Stimulated activated CD4-positive, alpha-beta T cell treated with anti-CD3 and anti-CD28 coated beads, Interleukin-12 subunit alpha, Interleukin-12 subunit beta, amount 100 ng/mL, for 4 hours (primary cell): ENCODE measurements around the gene NETO1.

Experiments used
- DNase-seq: peaks from one replicate; pipeline ENCODE4 v3.0.0-alpha.2; 2020

The NETO1 gene, protein sequence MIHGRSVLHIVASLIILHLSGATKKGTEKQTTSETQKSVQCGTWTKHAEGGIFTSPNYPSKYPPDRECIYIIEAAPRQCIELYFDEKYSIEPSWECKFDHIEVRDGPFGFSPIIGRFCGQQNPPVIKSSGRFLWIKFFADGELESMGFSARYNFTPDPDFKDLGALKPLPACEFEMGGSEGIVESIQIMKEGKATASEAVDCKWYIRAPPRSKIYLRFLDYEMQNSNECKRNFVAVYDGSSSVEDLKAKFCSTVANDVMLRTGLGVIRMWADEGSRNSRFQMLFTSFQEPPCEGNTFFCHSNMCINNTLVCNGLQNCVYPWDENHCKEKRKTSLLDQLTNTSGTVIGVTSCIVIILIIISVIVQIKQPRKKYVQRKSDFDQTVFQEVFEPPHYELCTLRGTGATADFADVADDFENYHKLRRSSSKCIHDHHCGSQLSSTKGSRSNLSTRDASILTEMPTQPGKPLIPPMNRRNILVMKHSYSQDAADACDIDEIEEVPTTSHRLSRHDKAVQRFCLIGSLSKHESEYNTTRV

DNA sequence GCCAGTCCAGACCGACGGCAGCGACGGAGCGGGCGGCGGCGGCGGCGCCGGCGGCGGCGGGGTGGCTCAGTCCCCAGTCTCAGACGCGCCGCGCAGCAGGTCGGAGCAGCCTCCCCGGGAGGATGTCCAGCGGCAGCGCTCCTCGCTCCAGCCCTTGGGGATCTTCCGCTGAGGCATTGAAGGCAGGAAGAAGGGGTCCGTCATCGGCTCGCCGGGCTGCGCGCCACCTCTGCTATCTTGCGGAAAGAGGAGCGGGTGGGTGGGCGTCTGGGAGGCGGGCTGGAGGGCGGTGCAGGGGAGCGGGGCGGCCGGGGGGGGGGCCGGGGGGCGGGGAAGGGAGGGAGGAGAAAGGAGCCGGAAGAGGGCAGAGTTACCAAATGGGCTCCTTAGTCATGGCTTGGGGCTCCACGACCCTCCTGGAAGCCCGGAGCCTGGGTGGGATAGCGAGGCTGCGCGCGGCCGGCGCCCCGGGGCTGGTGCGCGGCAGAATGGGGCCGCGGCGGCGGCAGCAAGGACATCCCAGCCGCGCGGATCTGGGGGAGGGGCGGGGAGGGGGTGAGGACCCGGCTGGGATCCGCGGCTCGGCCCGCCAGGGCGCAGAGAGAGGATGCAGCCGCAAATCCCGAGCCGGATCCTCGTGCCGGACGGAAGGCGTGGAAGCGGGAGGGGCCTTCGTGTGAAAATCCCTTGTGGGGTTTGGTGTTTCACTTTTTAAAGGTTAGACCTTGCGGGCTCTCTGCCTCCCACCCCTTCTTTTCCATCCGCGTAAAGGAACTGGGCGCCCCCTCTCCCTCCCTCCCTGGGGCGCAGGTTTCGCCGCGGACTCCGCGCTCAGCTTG, at the start of gene NETO1:
Gene NETO1, minus strand, starts transcription at position 242 of the 839 bp plus-strand sequence. CDS start 696 bp downstream, outside the sequence.
- no peak for DNase-seq

DNA sequence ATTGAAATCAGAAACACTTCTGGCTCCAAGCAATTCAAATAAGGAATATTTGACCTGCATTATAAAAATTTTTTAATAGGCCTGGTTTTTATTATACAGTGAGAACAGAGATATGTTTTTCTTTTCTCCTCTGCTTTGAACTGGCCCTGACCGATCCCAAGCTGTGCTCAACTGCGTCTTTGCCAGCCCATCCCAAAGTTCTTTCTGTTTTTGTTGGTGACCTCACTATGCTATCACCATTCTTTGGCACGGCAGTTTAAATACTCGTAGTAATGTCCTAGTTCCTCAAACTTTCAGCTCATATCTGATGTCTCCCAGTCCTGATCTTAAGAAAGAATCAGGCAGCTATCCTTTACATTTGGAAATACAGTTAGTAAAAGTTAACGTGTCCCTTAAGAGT, 42.3 kb upstream of the NETO1 start:
- no peak for DNase-seq

DNA sequence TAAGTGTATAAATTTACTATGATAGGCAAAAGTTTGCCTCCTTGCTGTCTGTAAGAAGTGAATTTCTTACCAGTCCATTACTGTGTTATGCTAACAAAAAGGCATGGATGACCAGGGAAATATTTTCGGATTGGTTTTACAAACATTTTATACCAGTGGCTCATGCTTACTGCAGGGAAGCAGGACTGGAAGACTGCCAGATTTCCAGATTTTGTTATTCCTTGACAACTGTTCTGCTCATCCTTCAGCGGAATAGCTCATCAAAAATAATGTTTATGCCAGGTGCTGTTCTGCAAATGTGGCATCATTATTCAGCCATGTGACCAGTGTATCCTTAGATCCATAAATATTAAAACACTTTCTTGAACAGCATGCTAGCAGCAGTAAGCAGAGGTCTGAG, 40.4 kb upstream of the NETO1 start:
- no peak for DNase-seq

DNA sequence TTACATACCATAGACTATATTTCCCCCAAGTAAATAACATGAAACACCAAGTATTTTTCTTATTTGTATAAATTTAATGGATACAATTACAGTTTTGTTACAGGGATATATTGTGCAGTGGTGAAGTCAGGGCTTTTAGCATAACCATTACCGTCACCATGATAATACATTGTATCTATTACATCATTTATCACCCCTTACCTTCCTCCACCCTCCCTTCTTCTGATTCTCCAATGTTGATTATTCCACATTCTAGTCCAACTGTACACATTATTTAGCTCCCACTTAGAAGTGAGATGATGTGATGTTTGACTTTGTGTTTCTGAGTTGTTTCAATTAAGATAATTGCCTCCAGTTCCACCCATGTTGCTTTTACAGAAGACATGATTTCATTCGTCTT, 35.2 kb upstream of the NETO1 start:
- DNase-seq, result no peak

DNA sequence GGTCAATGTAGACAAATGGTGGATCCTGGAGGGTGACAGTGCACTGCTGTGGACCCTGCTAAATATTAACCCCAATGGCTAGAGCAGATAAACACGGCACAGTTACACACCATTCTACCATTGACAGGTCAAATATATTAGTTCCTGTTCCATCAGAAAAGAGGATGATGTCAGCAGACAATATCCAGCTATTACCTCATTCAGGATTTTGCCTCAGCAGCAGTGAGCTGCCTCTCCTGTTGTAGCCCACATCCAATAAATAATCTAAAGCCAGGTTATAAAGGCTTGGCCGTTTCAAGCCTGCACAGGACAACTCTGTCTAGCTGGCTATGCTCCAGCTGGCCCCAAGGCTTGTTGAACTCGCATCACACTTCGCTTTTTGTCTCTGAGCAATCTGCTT, 31.6 kb upstream of the NETO1 start:
- DNase-seq, result no peak

DNA sequence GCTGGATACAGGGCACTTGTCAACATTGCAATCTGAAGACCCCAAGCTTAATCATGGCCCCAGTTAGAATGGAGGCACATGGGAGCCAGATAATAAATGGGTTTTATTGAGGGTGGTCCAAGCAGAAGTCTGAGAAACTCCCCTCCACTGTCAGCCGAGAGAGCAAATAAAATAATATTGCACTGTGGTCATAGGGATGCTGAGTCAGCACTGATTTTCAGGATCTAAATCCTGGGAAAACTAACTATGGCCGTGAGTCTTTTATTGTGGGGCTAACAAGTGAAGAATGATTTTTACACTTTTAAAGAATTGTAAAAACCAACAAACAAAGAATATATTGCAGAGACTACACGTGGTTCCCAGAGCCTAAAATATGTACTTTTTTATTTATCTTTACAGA, 31.1 kb upstream of the NETO1 start:
- DNase-seq, result no peak

DNA sequence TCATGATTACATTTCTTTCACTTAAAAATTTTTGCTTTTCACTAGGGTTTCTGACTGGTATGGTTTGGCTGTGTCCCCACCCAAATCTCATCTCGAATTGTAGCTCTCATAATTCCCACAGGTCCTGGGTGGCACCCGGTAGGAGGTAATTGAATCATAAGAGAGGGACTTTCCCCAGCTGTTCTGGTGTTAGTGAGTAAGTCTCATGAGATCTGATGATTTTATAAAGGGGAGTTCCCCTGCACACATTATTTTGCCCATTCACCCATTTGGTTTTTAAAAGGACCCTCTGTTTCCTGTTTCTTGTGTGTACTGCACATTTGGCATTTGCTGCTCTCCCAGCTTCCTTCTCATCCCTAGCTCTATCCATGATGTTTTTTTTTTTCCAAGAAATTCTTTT, 27.8 kb upstream of the NETO1 start:
- no peak for DNase-seq

DNA sequence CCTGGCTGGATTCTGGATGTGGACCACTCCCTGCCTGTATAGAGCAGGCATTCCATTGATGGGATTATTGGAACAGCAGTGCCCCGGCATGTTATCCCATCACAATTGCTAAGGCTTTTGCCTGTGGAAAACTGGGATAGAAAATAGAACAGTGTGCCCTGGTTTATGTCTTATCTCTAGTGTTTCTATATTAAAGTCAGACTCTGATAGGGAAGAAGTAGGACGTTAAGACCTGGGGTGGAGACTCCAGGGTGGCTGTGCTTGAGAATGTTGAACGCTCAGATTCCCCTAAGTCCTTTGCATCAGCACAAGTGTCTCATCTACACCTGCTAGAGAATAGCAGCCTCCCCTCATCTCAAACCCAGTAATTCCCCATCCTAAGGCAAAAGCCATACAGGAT, 10.8 kb upstream of the NETO1 start:
- DNase-seq, result no peak

DNA sequence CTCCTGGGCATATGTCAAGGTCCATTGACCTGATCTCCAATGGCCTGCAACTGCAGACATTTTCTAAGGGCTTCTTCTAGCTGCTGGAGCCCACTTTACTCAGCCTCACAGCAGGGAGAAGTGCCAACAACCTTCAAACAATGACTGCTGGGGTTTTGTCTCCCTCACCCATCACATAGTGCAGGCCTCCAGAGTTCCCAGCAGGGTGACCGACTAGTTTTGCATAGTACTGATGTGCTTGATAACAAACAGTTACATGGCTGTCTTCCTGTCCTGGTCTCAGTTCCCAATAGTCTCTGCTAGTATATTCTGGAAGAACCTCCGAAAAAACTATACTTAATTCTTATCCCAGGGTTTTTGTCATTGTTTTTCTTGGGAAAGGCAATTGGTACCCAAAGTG, 10.4 kb upstream of the NETO1 start:
- DNase-seq, result no peak

DNA sequence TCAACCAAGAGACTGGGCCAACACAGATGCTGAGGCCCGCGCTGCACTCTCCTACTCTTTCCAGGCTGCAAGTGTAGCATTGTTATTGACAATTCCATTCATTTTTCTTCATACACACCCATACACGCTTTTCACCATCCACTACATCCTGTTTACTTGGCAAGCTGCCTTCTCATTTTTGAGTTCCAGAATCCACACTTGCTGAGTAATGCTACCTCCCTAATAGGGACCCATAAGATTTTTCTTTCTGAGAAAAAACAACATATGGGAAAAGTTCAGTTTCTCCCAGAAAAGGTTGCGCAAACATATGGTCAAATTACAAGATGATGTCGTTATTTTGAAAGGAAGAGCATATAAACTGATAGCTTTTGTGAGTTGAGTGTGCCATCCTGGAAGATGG, 3.3 kb upstream of the NETO1 start:
- no peak for DNase-seq

DNA sequence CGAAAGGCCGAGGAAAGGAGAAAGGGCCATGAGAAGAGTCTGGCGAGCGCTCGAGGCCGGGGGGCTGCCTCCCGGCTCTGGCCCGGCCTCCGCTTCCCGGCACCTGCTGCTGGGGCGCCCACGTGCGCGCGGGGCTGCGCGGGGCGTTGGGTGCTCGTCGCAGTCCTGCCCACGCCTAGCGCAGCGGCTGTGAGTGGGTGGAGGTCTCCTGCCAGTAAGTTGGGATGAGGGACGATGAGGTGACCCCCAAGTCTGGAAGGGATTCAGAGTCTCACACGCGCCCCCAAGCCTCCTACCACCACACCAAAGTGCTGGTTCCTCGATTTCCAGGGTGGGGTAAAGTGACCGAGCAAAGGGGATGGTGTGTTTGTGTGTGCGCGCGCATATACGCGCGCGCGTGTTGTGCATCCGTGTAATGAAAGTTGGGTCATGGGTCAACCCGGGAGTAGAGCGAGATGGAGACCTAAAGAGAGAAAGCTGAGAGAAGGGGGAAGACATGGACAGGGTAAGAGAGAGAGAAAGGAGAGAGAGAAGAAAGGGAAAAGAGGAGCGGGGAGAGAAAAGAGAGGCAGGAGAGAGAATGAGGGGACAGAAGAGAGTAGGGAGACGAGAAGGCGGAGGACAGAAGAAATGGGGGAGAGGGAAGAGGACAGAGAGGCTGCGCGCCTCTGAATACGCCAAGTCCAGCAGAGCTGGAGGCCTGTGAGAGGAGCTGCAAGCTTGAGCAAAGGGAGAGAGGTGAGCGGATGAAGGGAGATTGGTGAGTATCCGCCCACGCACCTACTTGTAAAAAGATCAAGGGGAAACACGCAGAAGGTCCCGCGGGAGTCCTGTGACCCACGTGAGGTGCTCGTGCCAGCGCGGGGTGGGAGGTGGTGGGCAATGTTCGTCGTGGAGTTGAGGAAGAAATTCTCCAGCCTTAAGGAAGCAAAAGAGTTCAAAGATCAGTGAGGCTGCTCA, 1.7 kb upstream of the NETO1 start:
- DNase-seq, result no peak

DNA sequence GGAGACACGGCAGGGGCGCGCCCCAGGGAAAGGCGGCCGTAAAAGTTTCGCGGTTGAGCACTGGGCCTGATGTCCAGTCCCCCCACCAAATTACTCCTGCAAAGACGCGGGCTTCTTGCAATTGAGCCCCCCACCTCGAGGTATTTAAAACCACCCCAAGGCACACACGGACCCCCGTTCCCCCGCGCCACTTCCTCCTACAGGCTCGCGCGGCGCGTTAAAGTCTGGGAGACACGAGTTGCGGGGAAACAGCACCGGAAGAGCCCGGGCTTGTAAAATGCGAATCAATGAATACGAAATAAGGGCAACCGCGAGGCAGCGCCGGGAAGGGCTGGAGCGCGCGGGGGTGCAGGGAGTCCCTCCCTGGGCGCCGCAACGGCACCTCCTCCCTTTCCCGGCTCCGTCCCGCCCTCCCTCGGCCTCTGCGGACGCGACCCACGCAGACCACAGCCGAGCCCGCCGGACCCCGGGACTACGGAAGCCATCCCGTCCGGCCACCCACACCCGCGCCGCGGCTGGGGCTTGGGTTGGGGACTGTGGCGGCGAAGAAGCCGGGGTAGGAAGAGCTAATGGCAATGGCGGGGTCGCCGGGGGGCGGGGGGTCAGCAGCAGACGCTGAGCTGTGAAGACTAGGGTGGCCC, 918 bp upstream of the NETO1 start:
- no peak for DNase-seq

DNA sequence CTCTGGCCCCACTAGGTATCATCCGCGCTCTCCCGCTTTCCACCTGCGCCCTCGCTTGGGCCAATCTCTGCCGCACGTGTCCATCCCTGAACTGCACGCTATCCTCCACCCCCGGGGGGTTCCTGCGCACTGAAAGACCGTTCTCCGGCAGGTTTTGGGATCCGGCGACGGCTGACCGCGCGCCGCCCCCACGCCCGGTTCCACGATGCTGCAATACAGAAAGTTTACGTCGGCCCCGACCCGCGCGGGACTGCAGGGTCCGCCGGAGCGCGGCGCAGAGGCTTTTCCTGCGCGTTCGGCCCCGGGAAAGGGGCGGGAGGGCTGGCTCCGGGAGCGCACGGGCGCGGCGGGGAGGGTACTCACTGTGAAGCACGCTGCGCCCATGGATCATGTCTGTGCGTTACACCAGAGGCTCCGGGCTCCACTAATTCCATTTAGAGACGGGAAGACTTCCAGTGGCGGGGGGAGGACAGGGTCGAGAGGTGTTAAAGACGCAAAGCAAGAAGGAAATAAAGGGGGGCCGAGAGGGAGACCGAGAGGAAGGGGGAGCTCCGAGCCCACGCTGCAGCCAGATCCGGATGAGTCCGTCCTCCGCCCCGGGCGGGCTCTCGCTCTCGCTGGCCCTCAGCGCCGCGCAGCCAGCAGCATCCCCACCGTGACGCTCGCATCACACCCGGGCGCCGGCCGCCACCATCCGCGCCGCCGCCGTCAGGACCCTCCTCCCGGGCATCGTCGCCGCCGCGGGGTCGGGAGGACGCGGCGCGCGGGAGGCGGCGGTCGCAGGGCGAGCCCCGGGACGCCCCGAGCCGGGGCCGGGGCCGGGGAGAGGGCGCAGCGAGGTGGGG, 664 bp downstream of the NETO1 start:
- DNase-seq, result no peak

DNA sequence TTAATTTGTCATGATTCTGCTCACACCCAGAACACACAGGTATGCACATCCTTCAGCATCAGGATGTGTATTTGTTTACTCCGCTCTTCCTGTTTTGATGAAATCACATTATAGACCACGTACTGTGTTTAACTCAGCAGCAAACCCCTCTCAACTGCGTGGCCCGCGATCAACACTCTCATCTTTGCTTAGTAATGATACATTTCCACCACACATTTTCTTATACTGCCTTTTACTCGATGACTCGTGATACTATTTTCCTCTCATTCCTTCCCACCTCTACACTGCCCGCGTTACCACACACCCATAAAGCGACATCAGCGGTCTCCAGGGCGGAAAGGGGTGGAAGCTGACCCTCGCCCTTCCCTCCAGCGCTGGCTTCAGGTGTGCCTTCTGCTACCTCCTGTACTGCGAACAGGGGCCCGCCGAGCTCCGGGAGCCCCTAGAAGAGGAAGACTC, 1.3 kb downstream of the NETO1 start:
- no peak for DNase-seq

DNA sequence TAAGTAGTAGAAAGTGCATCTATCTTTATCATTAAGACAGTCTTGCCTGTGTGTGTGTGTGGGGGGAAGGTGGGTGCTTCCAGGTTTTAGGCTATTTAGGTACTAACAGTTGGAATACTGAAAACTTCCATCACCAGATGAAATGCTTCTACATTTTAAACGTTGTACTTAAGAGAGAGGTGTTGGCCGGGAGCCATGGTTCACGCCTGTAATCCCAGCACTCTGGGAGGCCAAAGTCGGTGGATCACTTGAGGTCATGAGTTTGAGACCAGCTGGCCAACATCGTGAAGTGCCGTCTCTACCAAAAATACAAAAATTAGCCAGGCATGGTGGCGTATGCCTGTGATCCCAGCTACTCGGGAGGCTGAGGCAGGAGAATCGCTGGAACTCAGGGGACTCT, 4.0 kb downstream of the NETO1 start:
- no peak for DNase-seq

DNA sequence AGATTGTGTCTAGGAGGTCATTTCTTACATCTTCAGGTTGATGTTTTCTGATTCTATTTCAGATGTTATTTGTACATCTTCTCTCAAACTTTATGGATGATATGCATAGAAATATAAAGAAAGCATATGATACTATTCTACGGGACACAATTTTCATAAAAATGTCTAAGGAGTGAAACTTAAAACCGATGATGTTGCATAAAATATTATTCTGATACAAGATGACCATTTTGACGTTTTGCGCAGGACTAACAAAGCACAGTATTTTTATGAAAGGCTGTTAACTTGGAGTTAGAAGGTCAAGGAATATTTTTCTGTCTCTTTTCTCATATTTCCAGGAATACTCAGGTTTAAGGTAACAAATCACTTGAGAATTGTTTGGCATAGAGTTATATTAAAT, 8.7 kb downstream of the NETO1 start:
- DNase-seq, result no peak

DNA sequence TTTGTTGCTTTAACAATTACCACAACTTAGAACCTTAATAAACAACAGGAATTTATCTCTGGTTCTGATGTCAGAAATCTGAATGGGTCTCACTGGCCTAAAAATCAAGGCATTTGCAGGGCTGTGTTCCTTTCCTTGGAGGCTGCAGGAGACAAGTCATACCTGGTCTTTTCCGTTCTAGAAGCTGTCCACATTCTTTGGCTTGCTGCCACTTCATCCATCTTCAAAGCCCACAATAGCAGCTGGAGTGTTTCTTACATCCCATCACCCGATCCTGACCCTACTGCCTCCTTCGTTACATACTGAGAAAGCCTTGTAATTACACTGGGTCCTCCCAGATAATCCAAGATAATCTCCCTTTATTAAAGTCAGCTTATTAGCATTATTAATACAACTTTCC, 18.1 kb downstream of the NETO1 start:
- DNase-seq, result no peak

DNA sequence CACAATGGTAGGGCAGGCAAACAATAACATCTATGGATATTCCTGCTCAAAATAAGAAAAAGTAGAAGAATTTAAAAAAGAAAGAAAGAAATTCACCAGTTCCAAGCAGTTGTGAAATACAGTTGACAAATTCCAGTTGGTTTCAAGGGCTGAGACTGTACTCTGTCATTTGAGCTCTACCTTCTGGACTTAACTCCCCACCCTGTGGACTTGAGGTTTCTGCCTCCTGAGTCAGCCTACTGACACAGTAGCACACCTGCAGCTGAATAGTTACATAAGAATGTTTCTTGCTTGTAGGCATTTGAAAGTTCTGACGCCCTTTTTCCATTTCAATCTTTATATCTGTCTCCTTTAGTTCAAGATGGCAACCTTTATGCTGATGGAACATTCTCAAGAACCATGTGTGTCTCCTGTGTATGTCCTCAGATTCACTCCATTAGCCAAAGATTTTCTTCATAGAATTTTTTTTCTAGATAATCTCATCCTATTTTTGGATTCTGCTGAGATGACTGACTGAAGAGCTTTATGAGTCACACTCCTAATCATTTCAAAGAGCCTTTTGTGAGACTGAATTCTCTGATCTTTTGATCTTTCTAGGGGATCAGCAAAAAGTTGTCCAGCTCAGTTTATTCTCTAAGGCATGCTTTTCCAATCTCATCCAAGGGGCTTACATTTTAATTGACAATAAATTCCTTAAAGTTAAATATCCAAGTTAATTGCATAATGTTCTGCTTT, 19.1 kb downstream of the NETO1 start:
- DNase-seq, result no peak

DNA sequence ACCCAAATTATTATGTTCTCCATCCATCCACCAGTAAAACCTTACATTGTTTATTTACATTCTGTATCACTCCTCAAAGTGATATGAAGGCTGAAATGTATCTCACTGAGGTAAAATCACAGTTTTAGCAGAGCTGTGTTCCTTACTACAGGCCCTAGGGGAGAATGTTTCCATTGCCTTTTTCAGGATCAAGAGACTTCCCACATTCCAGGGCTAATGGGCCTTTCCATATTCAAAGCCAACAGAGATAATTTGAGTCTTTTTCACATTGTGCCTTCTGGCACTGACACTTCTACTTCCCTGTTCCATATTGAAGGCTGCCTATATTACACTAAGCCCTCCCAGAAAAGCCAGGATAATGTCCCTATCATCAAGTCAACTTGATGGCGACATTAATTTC, 20.0 kb downstream of the NETO1 start:
- DNase-seq, result no peak

DNA sequence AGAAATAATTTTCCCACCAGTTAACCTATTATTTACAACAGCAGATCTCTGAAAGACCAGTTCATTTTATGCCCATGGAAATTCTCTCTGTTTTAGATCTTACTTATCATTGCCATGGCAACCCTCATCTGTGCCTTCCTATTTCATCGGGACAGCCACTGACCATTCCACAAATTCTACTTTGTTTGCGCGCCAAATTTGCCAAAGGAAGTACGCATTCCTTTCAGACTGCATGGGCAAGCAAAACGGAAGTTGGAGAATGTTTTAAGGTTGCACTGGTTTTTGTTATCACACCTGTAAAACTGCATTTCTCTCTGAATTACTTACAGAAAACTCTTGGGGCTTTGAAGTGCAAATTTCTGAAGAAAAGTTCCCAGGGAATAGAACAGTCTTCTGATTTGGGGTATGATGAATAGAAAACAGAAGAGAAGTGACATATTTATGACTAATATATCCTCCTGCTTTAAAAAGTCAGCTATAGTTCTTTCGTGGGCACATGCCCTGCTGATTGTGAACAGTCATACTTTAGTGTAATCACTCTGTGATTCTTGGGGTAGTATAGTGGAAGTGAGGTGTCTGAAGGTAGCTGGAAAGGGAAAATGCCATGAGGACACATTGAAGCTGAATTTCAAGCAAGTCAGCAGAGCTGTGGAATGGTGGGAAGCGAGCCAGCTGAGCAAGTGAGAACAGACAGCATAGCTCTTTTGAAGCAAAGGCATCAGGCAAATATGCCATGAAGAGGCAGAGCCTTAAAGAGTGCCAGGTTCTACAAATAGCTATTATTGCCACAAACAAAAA, 20.9 kb downstream of the NETO1 start:
- no peak for DNase-seq
